OCI-LY7 (cell line): ENCODE results near the gene CEP72. TPM values are rescaled to one million over a fixed set of nuclear protein-coding genes. Genes with fewer than 3 reads are reported as not detected.

Source experiments
- BruUV-seq: library from RNA; stranded (reverse); fragments of 400-500 nt; replicated peaks from 2 replicates; lab custom pipeline; 2021; lab: Mats Ljungman, UMichigan
- CTCF ChIA-PET: fragments of 300-600 bp; sonication (Branson Sonifier 250); formaldehyde crosslinking; loops from one replicate; lab custom pipeline; 2022; ENCODE audit warnings: antibody characterized with exemption; ENCODE audit not compliant: unreplicated experiment; lab: Charles Lee
- POLR2A ChIA-PET: fragments of 300-600 bp; sonication (Branson Sonifier 250); formaldehyde crosslinking; loops from one replicate; lab custom pipeline; 2022; ENCODE audit warnings: antibody characterized with exemption; lab: Charles Lee
- DNase-seq: peaks from one replicate; pipeline ENCODE4 v3.0.0-alpha.2; 2015; ENCODE audit warnings: low spot score
- H2AFZ ChIP-seq: fragments of 200-600 bp; sonication (generic), shearing (Covaris generic); 2 replicates; pipeline ENCODE4 v1.6.1; 2014; ENCODE audit warnings: mild to moderate bottlenecking, antibody characterized with exemption, low read length, moderate library complexity
- H3K27ac ChIP-seq: fragments of 200-600 bp; sonication (generic); 2 replicates; pipeline ENCODE4 v1.5.1; 2014; ENCODE audit warnings: mixed run types, low read depth, mild to moderate bottlenecking, moderate library complexity, low read length, inconsistent platforms; ENCODE audit not compliant: poor library complexity, severe bottlenecking
- H3K36me3 ChIP-seq: fragments of 200-600 bp; sonication (generic); 2 replicates; pipeline ENCODE4 v1.6.1; 2014; ENCODE audit warnings: mild to moderate bottlenecking, antibody characterized with exemption, low read length, moderate library complexity, mixed read lengths; ENCODE audit not compliant: insufficient read depth
- H3K4me1 ChIP-seq: fragments of 200-600 bp; sonication (generic); 2 replicates; pipeline ENCODE4 v1.5.1; 2014; ENCODE audit warnings: mild to moderate bottlenecking, low read length; ENCODE audit not compliant: insufficient read depth, poor library complexity, severe bottlenecking
- H3K4me2 ChIP-seq: fragments of 200-600 bp; sonication (generic); 2 replicates; pipeline ENCODE4 v1.6.1; 2014; ENCODE audit warnings: mild to moderate bottlenecking, low read length
- H3K4me3 ChIP-seq: fragments of 200-600 bp; sonication (generic); 2 replicates; pipeline ENCODE4 v1.5.1; 2014; ENCODE audit warnings: mild to moderate bottlenecking, low read depth, low read length; ENCODE audit not compliant: poor library complexity, severe bottlenecking
- H3K79me2 ChIP-seq: fragments of 200-600 bp; sonication (generic); 2 replicates; pipeline ENCODE4 v1.6.1; 2016; ENCODE audit warnings: low read depth, mild to moderate bottlenecking, low read length, moderate library complexity, mixed read lengths; ENCODE audit not compliant: insufficient read depth
- H3K9me2 ChIP-seq: fragments of 200-600 bp; sonication (generic); 2 replicates; pipeline ENCODE4 v1.6.1; 2016; ENCODE audit warnings: mild to moderate bottlenecking, low read length, mixed read lengths; ENCODE audit not compliant: insufficient read depth
- H3K9me3 ChIP-seq: fragments of 200-600 bp; sonication (generic); 2 replicates; pipeline ENCODE4 v1.6.1; 2014; ENCODE audit warnings: mild to moderate bottlenecking, mixed run types, low read length, mixed read lengths
- H4K20me1 ChIP-seq: fragments of 200-600 bp; sonication (generic); 2 replicates; pipeline ENCODE4 v1.6.1; 2014; ENCODE audit warnings: mild to moderate bottlenecking, antibody characterized with exemption, low read length, moderate library complexity, mixed read lengths; ENCODE audit not compliant: insufficient read depth
- CTCF ChIP-seq: fragments of 200-600 bp; sonication (generic); conservative IDR thresholded peaks from 2 replicates; pipeline ENCODE4 v1.5.1; 2014; ENCODE audit warnings: mild to moderate bottlenecking, antibody characterized with exemption, low read length, moderate library complexity, mixed read lengths
- EZH2phosphoT487 ChIP-seq: fragments of 200-600 bp; sonication (generic); IDR thresholded peaks from 2 replicates; pipeline ENCODE4 v1.6.1; 2018; ENCODE audit warnings: low read depth, borderline replicate concordance, mild to moderate bottlenecking, mixed run types, antibody characterized with exemption, low read length, moderate library complexity, mixed read lengths
- intact Hi-C: fragments of 100-400 bp; cut with micrococcal nuclease; formaldehyde crosslinking; loops from one replicate; pipeline ENCODE4 v1.10.0; 2022; ENCODE audit not compliant: unreplicated experiment
- total RNA-seq, 2 experiments: library from RNA; depleted of rRNA in 1 of 2; stranded (reverse); fragments of >200 nt in 1 of 2; shearing (Covaris generic) in 1 of 2; gene quantifications; 2 replicates each; pipeline ENCODE4 v1.2.3, GENCODE V29; 2014 to 2022

CEP72 gene
- total RNA-seq, 2 experiments from 2014 or later = 26.9 to 42.7 TPM

GRCh38 chr5:568809-569208 lies 43.3 kb upstream of the CEP72 start:
- intact Hi-C loops = no loop called here
- Histone ChIP-seq H3K27ac (no peak overlapping the region), H3K4me3 (no peak overlapping the region), H3K79me2 (no peaks in the 10 kb centered on the region), H3K4me1 (no peaks in the 10 kb centered on the region), H3K9me3 (no peaks in the 10 kb centered on the region), H2AFZ (no peak overlapping the region), H3K4me2 (no peak overlapping the region), H3K36me3 (no peaks in the 10 kb centered on the region), H4K20me1 (no peaks in the 10 kb centered on the region), H3K9me2 (no peaks in the 10 kb centered on the region)
- TF ChIP-seq CTCF (no peak), EZH2phosphoT487 (no peak)
- BruUV-seq = no TSS peak
- CTCF ChIA-PET = no interaction called here
- DNase-seq = no peak
- POLR2A ChIA-PET = no interaction called here

GRCh38 chr5:569358-569867 lies 42.7 kb upstream of the CEP72 start:
- Histone ChIP-seq H3K36me3 (no peaks in the 10 kb centered on the region), H2AFZ (no peak overlapping the region), H3K27ac (no peak overlapping the region), H3K4me3 (no peak overlapping the region), H4K20me1 (no peaks in the 10 kb centered on the region), H3K9me2 (no peaks in the 10 kb centered on the region), H3K4me1 (no peaks in the 10 kb centered on the region), H3K4me2 (no peak overlapping the region), H3K79me2 (no peaks in the 10 kb centered on the region), H3K9me3 (no peaks in the 10 kb centered on the region)
- TF ChIP-seq CTCF (no peak), EZH2phosphoT487 (no peak)
- no peak for DNase-seq
- intact Hi-C loops = no loop called here
- CTCF ChIA-PET = no interaction called here
- BruUV-seq = no TSS peak
- POLR2A ChIA-PET = no interaction called here

- intact Hi-C loops = no loop called here
- H2AFZ ChIP-seq = no peak overlapping the region
- no peaks in the 10 kb centered on the region for H3K9me3 ChIP-seq
- CTCF ChIA-PET = no interaction called here
- no peaks in the 10 kb centered on the region for H4K20me1 ChIP-seq
- no peak overlapping the region for H3K4me2 ChIP-seq
- no peaks in the 10 kb centered on the region for H3K4me1 ChIP-seq
- no peak overlapping the region for H3K27ac ChIP-seq
- no TSS peak for BruUV-seq
- no peaks in the 10 kb centered on the region for H3K36me3 ChIP-seq
- POLR2A ChIA-PET = no interaction called here
- H3K79me2 ChIP-seq = no peaks in the 10 kb centered on the region
- no peak for DNase-seq
- H3K4me3 ChIP-seq = no peak overlapping the region
- no peak for TF ChIP-seq EZH2phosphoT487
- no peak for TF ChIP-seq CTCF
- H3K9me2 ChIP-seq = no peaks in the 10 kb centered on the region
These were observed 42.2 kb upstream of the CEP72 start for GRCh38 chr5:569868-570361.
